GM23248 (cell line): ENCODE results near the gene LRRC63.

Source experiments
- EZH2 ChIP-seq: fragments of 200-600 bp; sonication (generic); IDR thresholded peaks from 2 replicates; pipeline ENCODE4 v1.6.1; 2018; ENCODE audit warnings: antibody characterized with exemption, mild to moderate bottlenecking; ENCODE audit not compliant: insufficient read depth, poor library complexity, severe bottlenecking
- EZH2phosphoT487 ChIP-seq: fragments of 200-600 bp; sonication (generic); IDR thresholded peaks from 2 replicates; pipeline ENCODE4 v1.6.1; 2018; ENCODE audit warnings: antibody characterized with exemption, moderate library complexity, mild to moderate bottlenecking, low read depth; ENCODE audit not compliant: insufficient read depth

- no peak for TF ChIP-seq EZH2
- no peak for TF ChIP-seq EZH2phosphoT487
Observed at GRCh38 chr13:46206143-46206542, 5.6 kb upstream of the LRRC63 start.
